ENCODE data around the gene CYP24A1. TPM values are rescaled to one million over a fixed set of nuclear protein-coding genes. Genes with fewer than 3 reads are reported as not detected.
"Not testable (repeated sequence)": the region's sequence is repeated elsewhere in the genome, so short reads cannot be mapped to it uniquely, and the experiment has no call there.

The CYP24A1 gene
- total RNA-seq, 2 donors from 2014 or later: 0.07 to 0.08 TPM

GRCh38 chr20:54133434-54134427 is 40.1 kb downstream of the CYP24A1 start:
- Histone ChIP-seq H3K27ac (peak overlapping the region; percentile 64), H3K4me3 (no peak overlapping the region), H3K27me3 (no peaks in the 10 kb centered on the region), H3K4me1 (peaks cover 4% of the 10 kb centered on the region), H3K36me3 (no peaks in the 10 kb centered on the region), H3K9me3 (no peaks in the 10 kb centered on the region), H3K9ac (ENCODE audit: low read depth in 2 of 2, low read length in 2 of 2) (peak overlapping the region in 1 of 2 donors; percentile 55)
- DNase-seq: peak; percentile 64
- intact Hi-C loops (cut with DNase I): no loop called here
- no peak for TF ChIP-seq CTCF (IDR thresholded peaks at IDR 0.05)

GRCh38 chr20:54132612-54133433 is 41.0 kb downstream of the CYP24A1 start:
- intact Hi-C loops (cut with DNase I): no loop called here
- no peak for TF ChIP-seq CTCF (IDR thresholded peaks at IDR 0.05)
- Histone ChIP-seq H3K9me3 (no peaks in the 10 kb centered on the region), H3K36me3 (no peaks in the 10 kb centered on the region), H3K27ac (peak overlapping the region; percentile 64), H3K4me3 (no peak overlapping the region), H3K27me3 (no peaks in the 10 kb centered on the region), H3K9ac (ENCODE audit: low read depth in 2 of 2, low read length in 2 of 2) (peak overlapping the region in 1 of 2 donors; percentile 55), H3K4me1 (peaks cover 4% of the 10 kb centered on the region)
- no peak for DNase-seq

- intact Hi-C loops (cut with DNase I): no loop called here
- no peak for TF ChIP-seq CTCF (IDR thresholded peaks at IDR 0.05)
- Histone ChIP-seq H3K4me3 (no peak overlapping the region), H3K9ac (ENCODE audit: low read depth in 2 of 2, low read length in 2 of 2) (no peak overlapping the region), H3K27me3 (no peaks in the 10 kb centered on the region), H3K36me3 (no peaks in the 10 kb centered on the region), H3K9me3 (no peaks in the 10 kb centered on the region), H3K27ac (peak overlapping the region; percentile 2), H3K4me1 (peaks cover 4% of the 10 kb centered on the region)
- DNase-seq: no peak
These were observed 41.8 kb downstream of the CYP24A1 start for GRCh38 chr20:54131675-54132611.

GRCh38 chr20:54131125-54131524 is 42.7 kb downstream of the CYP24A1 start:
- H3K36me3 ChIP-seq; H3K4me3 ChIP-seq; H3K9me3 ChIP-seq; H3K4me1 ChIP-seq; intact Hi-C loops (cut with DNase I); H3K9ac ChIP-seq (ENCODE audit: low read depth in 2 of 2, low read length in 2 of 2); H3K27me3 ChIP-seq; H3K27ac ChIP-seq; DNase-seq: not testable (repeated sequence)

GRCh38 chr20:54129350-54129749 is 44.4 kb downstream of the CYP24A1 start:
- H3K27me3 ChIP-seq: no peaks in the 10 kb centered on the region
- peaks cover 4% of the 10 kb centered on the region for H3K4me1 ChIP-seq
- intact Hi-C loops (cut with DNase I): no loop called here
- H3K36me3 ChIP-seq: no peaks in the 10 kb centered on the region
- no peaks in the 10 kb centered on the region for H3K9me3 ChIP-seq
- no peak for TF ChIP-seq CTCF (IDR thresholded peaks at IDR 0.05)
- DNase-seq: no peak
- H3K9ac ChIP-seq (ENCODE audit: low read depth in 2 of 2, low read length in 2 of 2): no peak overlapping the region
- no peak overlapping the region for H3K27ac ChIP-seq
- H3K4me3 ChIP-seq: no peak overlapping the region
